K562 (cell line): Measurements from ENCODE around the gene XPO1. TPM values are rescaled to one million over a fixed set of nuclear protein-coding genes. Genes with fewer than 3 reads are reported as not detected.

Experiments
- ATAC-seq: fragments of 200-7000 bp; cut with Tn5 transposase; 3 replicates; pipeline ENCODE4 v1.9.1; 2020; ENCODE audit warnings: moderate library complexity
- BruUV-seq: library from RNA; stranded (reverse); fragments of 400-500 nt; replicated peaks from 2 replicates; lab custom pipeline; 2021; lab: Mats Ljungman, UMichigan
- CTCF ChIA-PET: fragments of 300-600 bp; formaldehyde crosslinking; extraction: SDS; loops from one replicate; lab custom pipeline; 2021; ENCODE audit warnings: low intra/inter-chr PET ratio; lab: Yijun Ruan, JAX
- POLR2A ChIA-PET: fragments of 300-600, 350-650 bp; sonication (Branson Sonifier 250); formaldehyde crosslinking; extraction: SDS; loops from one replicate; lab custom pipeline; 2021; ENCODE audit warnings: antibody characterized with exemption, inconsistent platforms; lab: Yijun Ruan, JAX
- DNase-seq, 4 experiments: peaks; one replicate each; pipeline versions ENCODE4 v3.0.0 to v3.0.0-alpha.2; 2011 to 2018; ENCODE audit warnings: low spot score in 3 of 4, mixed read lengths in 3 of 4; ENCODE audit errors: extremely low read depth in 1 of 4
- FAIRE-seq: peaks from 2 replicates; lab custom pipeline; 2011; peaks lifted over from hg19 to GRCh38; lab: Jason Lieb, UNC
- H2AFZ ChIP-seq: 2 replicates; pipeline ENCODE4 v1.6.0; 2011; ENCODE audit warnings: low read depth, low read length, control low read depth, inconsistent platforms
- H3K27ac ChIP-seq: fragments of 200-600 bp; 3 replicates; pipeline ENCODE4 v1.8.0; 2011; ENCODE audit warnings: low read depth, mild to moderate bottlenecking, control low read depth, inconsistent platforms, low read length, moderate library complexity, mixed read lengths; ENCODE audit errors: extremely low read depth
- H3K27me3 ChIP-seq, 2 experiments: fragments of 300-600 bp in 1 of 2; 2 replicates in 1 of 2; 3 replicates in 1 of 2; pipeline versions ENCODE4 v1.6.0 to v1.8.0; 2011; ENCODE audit warnings: inconsistent platforms in 2 of 2, low read length in 2 of 2, mild to moderate bottlenecking in 1 of 2, mixed read lengths in 1 of 2, moderate library complexity in 1 of 2; ENCODE audit not compliant: control insufficient read depth in 2 of 2, insufficient read depth in 2 of 2
- H3K36me3 ChIP-seq: fragments of 300-600 bp; 3 replicates; pipeline ENCODE4 v1.8.0; 2011; ENCODE audit warnings: mild to moderate bottlenecking, low read length, inconsistent platforms; ENCODE audit not compliant: control insufficient read depth, insufficient read depth
- H3K4me1 ChIP-seq, 2 experiments: fragments of 200-600 bp in 1 of 2; replicated peaks in 1 of 2; 2 replicates in 1 of 2; 3 replicates in 1 of 2; pipeline versions ENCODE4 v1.5.1 to v1.8.0; 2011; ENCODE audit warnings: inconsistent platforms in 2 of 2, low read length in 2 of 2, mild to moderate bottlenecking in 1 of 2, mixed read lengths in 1 of 2, moderate library complexity in 1 of 2; ENCODE audit not compliant: control insufficient read depth in 2 of 2, insufficient read depth in 2 of 2
- H3K4me2 ChIP-seq: 2 replicates; pipeline ENCODE4 v1.6.1; 2011; ENCODE audit warnings: low read length, control low read depth, inconsistent platforms, mixed read lengths; ENCODE audit not compliant: insufficient read depth
- H3K4me3 ChIP-seq: fragments of 200-600 bp; sonication (generic), shearing (Covaris generic); 2 replicates; pipeline ENCODE4 v1.5.1; 2016; ENCODE audit warnings: control low read depth, inconsistent platforms
- H3K79me2 ChIP-seq: fragments of 200-600 bp; 3 replicates; pipeline ENCODE4 v1.8.0; 2011; ENCODE audit warnings: low read length, inconsistent platforms; ENCODE audit not compliant: control insufficient read depth, insufficient read depth
- H3K9ac ChIP-seq, 2 experiments: 2 replicates each; pipeline versions ENCODE4 v1.6.0 to v1.6.1; 2011; ENCODE audit warnings: low read depth in 2 of 2, low read length in 2 of 2, control low read depth in 1 of 2, inconsistent platforms in 1 of 2, mild to moderate bottlenecking in 1 of 2, mixed read lengths in 1 of 2; ENCODE audit not compliant: insufficient read depth in 1 of 2
- H3K9me1 ChIP-seq: one replicate; pipeline ENCODE4 v1.6.0; 2011; ENCODE audit warnings: inconsistent platforms, mild to moderate bottlenecking, low read length, moderate library complexity; ENCODE audit not compliant: control insufficient read depth, insufficient read depth
- H3K9me3 ChIP-seq: replicated peaks from 2 replicates; pipeline ENCODE4 v1.5.1; 2011; ENCODE audit warnings: low read depth, low read length, inconsistent platforms; ENCODE audit not compliant: control insufficient read depth, insufficient read depth
- H4K20me1 ChIP-seq: replicated peaks from 2 replicates; pipeline ENCODE4 v1.6.1; 2011; ENCODE audit warnings: low read length, inconsistent platforms, mixed read lengths; ENCODE audit not compliant: control insufficient read depth, insufficient read depth
- FOSL1 ChIP-seq: fragments of 200-800 bp; sonication (Bioruptor generic); conservative IDR thresholded peaks from 2 replicates; pipeline ENCODE4 v1.6.1; 2016; ENCODE audit warnings: missing genetic modification characterization, missing compliant biosample characterization
- GTF2E2 ChIP-seq: fragments of 200-800 bp; sonication (Bioruptor generic); IDR thresholded peaks from 2 replicates; pipeline ENCODE4 v1.6.1; 2016; ENCODE audit warnings: missing genetic modification characterization, missing compliant biosample characterization
- HBP1 ChIP-seq: fragments of 450-650 bp; formaldehyde crosslinking; IDR thresholded peaks from 2 replicates; pipeline ENCODE4 v1.4.0; 2022; ENCODE audit warnings: missing genetic modification characterization
- KDM1A ChIP-seq, 2 experiments: fragments of 450-650 bp; IDR thresholded peaks; 2 replicates each; pipeline ENCODE4 v1.6.1; 2016; ENCODE audit warnings: mild to moderate bottlenecking in 2 of 2
- KDM5B ChIP-seq: fragments of 200-600 bp; sonication (generic); IDR thresholded peaks from 2 replicates; pipeline ENCODE4 v1.6.1; 2012; ENCODE audit warnings: low read depth, mild to moderate bottlenecking, moderate library complexity, low read length, control low read depth, inconsistent platforms; ENCODE audit not compliant: insufficient replicate concordance
- NR2C2 ChIP-seq, 2 experiments: fragments of 200-800 bp in 1 of 2; sonication (Bioruptor generic) in 1 of 2; sonication (generic) in 1 of 2; formaldehyde crosslinking in 1 of 2; IDR thresholded peaks; 2 replicates each; pipeline versions ENCODE4 v1.6.1 to v1.8.0; 2016 to 2022; ENCODE audit warnings: mild to moderate bottlenecking in 1 of 2, missing compliant biosample characterization in 1 of 2, missing genetic modification characterization in 1 of 2, missing genetic modification reagents in 1 of 2
- PHB2 ChIP-seq: fragments of 450-650 bp; IDR thresholded peaks from 2 replicates; pipeline ENCODE4 v1.6.1; 2017; ENCODE audit warnings: low read depth
- POLR2AphosphoS5 ChIP-seq: IDR thresholded peaks from 2 replicates; pipeline ENCODE4 v1.6.1; 2011; ENCODE audit warnings: mild to moderate bottlenecking, low read depth, low read length, moderate library complexity; ENCODE audit not compliant: control insufficient read depth, insufficient read depth
- RBM34 ChIP-seq: fragments of 200-400 bp; formaldehyde crosslinking; IDR thresholded peaks from 2 replicates; pipeline ENCODE4 v1.6.1; 2018; ENCODE audit warnings: low read length, borderline replicate concordance; ENCODE audit not compliant: insufficient read depth
- SAP30 ChIP-seq: fragments of 200-600 bp; sonication (generic); IDR thresholded peaks from 2 replicates; pipeline ENCODE4 v1.6.1; 2012; ENCODE audit warnings: borderline replicate concordance, low read depth, mild to moderate bottlenecking, moderate library complexity, low read length, control low read depth, inconsistent platforms; ENCODE audit not compliant: insufficient read depth, poor library complexity, severe bottlenecking
- TCF7 ChIP-seq: sonication (generic); IDR thresholded peaks from 2 replicates; pipeline ENCODE4 v1.6.1; 2016; ENCODE audit warnings: antibody characterized with exemption, borderline replicate concordance
- THRB ChIP-seq: fragments of 450-650 bp; formaldehyde crosslinking; conservative IDR thresholded peaks from 2 replicates; pipeline ENCODE4 v1.4.0; 2022; ENCODE audit warnings: mild to moderate bottlenecking, missing genetic modification characterization
- ZNF41 ChIP-seq: fragments of 250-450 bp; sonication (Bioruptor Pico); conservative IDR thresholded peaks from 2 replicates; pipeline ENCODE4 v1.4.0; 2020; ENCODE audit warnings: mild to moderate bottlenecking
- ZNF583 ChIP-seq: fragments of 250-450 bp; sonication (Bioruptor Pico); IDR thresholded peaks from 2 replicates; pipeline ENCODE4 v1.4.0; 2020
- ZNF586 ChIP-seq: fragments of 450-650 bp; formaldehyde crosslinking; conservative IDR thresholded peaks from 2 replicates; pipeline ENCODE4 v1.4.0; 2020; ENCODE audit warnings: mild to moderate bottlenecking, moderate library complexity
- ZNF707 ChIP-seq: fragments of 250-450 bp; sonication (Bioruptor Pico); conservative IDR thresholded peaks from 2 replicates; pipeline ENCODE4 v1.8.0; 2022; ENCODE audit warnings: inconsistent platforms, mild to moderate bottlenecking, moderate library complexity
- WGBS: fragments of 100-300 bp; shearing (Covaris generic); methylation state at CpG from one replicate; pipeline ENCODE4 v1.1.6; 2016; ENCODE audit warnings: low coverage, mixed read lengths; ENCODE audit not compliant: insufficient coverage; ENCODE audit errors: missing lambda C conversion rate; 5-methylcytosine and 5-hydroxymethylcytosine counted together
- in situ Hi-C: fragments of 300-500 bp; cut with MboI; formaldehyde crosslinking; loops from 4 replicates; pipeline ENCODE4 v1.15.0; 2018; ENCODE audit warnings: inconsistent platforms, mixed read lengths
- intact Hi-C: fragments of 100-400 bp; cut with micrococcal nuclease; formaldehyde crosslinking; loops from 2 replicates; pipeline ENCODE4 v1.14.2; 2022
- polyA plus RNA-seq, 8 experiments: library from polyadenylated mRNA; depleted of rRNA in 4 of 8; stranded (reverse) in 5 of 8; unstranded in 3 of 8; fragments of >200 nt; fragmentation: Nextera tagmentation in 2 of 8; fragmentation: Illumina TruSeq in 1 of 8; extraction: Ambion mirVana in 2 of 8; extraction: Trizol in 1 of 8; gene quantifications; 2 replicates each; pipeline versions ENCODE4 v1.2.1 to v1.2.3, GENCODE V29; 2011 to 2014; ENCODE audit warnings: inconsistent platforms in 1 of 8, missing spikeins in 1 of 8
- total RNA-seq, 7 experiments: library from RNA; depleted of rRNA in 6 of 7; stranded (reverse); fragments of >200 nt in 6 of 7; fragmentation: Illumina TruSeq in 2 of 7; extraction: Trizol in 2 of 7; gene quantifications; 2 replicates each; pipeline versions ENCODE4 v1.2.1 to v1.2.3, GENCODE V29; 2011 to 2021; ENCODE audit warnings: low replicate concordance in 1 of 7

Gene XPO1
- total and polyA plus RNA-seq, 9 of the 15 experiments (the other 6 are each of a cell fraction or from before 2014, with no cell fraction given), result 86.2 to 307 (median 216) TPM

DNA sequence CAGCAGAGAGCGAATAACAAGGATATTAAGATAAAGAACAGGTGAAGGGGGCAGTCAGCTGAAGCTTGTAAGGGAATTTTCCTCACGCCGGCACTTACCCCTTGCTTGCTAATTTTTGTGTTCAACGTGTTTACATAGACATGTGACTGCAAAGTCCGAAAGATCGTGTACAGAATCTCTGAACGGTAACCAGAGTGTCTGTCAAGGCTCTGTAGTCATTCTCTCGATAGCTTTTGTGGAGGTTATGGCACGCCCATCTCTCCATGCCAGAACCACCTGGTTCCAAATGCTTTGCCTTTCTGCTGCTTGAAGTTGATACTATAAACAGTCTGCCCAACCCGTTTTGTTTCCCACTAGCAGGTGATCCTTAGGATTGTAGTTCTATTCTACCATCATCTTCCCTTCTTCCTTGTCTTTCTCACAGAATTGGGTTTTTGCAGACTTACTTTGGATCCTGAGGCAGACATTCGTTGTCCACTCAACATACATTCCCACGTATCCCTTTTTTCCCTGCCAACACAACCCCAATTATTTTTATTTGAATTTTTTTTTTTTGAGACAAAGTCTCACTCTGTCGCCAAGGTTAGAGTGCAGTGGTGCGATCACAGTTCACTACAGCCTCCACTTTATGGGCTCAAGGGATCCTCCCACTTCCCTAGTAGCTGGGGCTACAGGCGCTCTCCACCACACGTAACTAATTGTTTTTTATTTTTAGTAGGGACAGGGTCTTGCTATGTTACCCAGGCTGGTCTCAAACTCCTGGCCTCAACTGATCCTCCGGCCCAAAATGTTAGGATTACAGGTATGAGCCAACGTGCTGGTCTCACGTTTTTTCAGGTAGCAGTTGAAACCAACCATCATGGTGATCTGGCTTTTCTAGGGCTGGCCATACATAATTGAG is 66.0 kb downstream of the XPO1 start:
- H3K36me3 ChIP-seq, result peaks cover 21% of the 10 kb centered on the region; the same call in 2 of the 3 replicates
- H3K27me3 ChIP-seq, result no peaks in the 10 kb centered on the region
- intact Hi-C loops (loop anchor here (2.0 to 10.0 kb wide), 2 partner anchors 65 to 337 kb away; no protein-coding TSS in a partner anchor), in situ Hi-C loops (no loop called here)
- ChIA-PET POLR2A (interaction anchor here (0.5 to 1.0 kb wide), 4 partner anchors 10 to 891 kb away, joined by 3 to 4 read pairs (median 4); no protein-coding TSS in a partner anchor), CTCF (no interaction called here)
- H3K9me3 ChIP-seq, result no peaks in the 10 kb centered on the region
- peaks cover 8 to 13% of the 10 kb centered on the region in 2 experiments; a peak in 4 of 5 replicates for H3K4me1 ChIP-seq
- peak overlapping the region; percentile 100 for H3K4me3 ChIP-seq
- ATAC-seq (peak; percentile 2; the same call in 1 of the 3 replicates), DNase-seq (peak; percentile 14 to 53 (median 25)), FAIRE-seq (no peak)
- H3K27ac ChIP-seq, result peak overlapping the region; percentile 100
- no peaks in the 10 kb centered on the region for H3K9me1 ChIP-seq
- H3K79me2 ChIP-seq, result peaks cover 57% of the 10 kb centered on the region
- peak overlapping the region; percentile 97 for H3K4me2 ChIP-seq
- no peaks in the 10 kb centered on the region for H4K20me1 ChIP-seq
- peak overlapping the region; percentile 92 for H2AFZ ChIP-seq
- no TSS peak for BruUV-seq
- WGBS, result 22% methylated on average over 19 of the region's 19 CpGs
- H3K9ac ChIP-seq, result peak overlapping the region; percentile 100
- TF ChIP-seq FOSL1 (0 out of 2 replicates have a peak, but pooled peaks have one; percentile 7), KDM1A (IDR thresholded peaks at IDR 0.05) (no peak), POLR2AphosphoS5 (0 out of 2 replicates have a peak, but pooled peaks have one; percentile 12), THRB (CRISPR knock-in tag) (0 out of 2 replicates have a peak, but pooled peaks have one; percentile 26), GTF2E2 (tag) (0 out of 2 replicates have a peak, but pooled peaks have one; percentile 23), SAP30 (peak; percentile 36), HBP1 (CRISPR knock-in tag) (no peak), ZNF586 (CRISPR knock-in tag) (no peak), NR2C2 (CRISPR knock-in tag; IDR thresholded peaks at IDR 0.05) (no peak), NR2C2 (tag; IDR thresholded peaks at IDR 0.05) (0 out of 2 replicates have a peak, but pooled peaks have one; percentile 15), PHB2 (no peak), ZNF707 (CRISPR knock-in tag) (no peak), ZNF583 (CRISPR knock-in tag) (no peak), RBM34 (no peak), ZNF41 (CRISPR knock-in tag) (no peak), TCF7 (no peak), KDM5B (no peak)
